Testis (tissue), 2 donors: ENCODE measurements around the gene EFCAB9.

Experiments used
- CTCF ChIP-seq, 3 experiments: fragments of 450-650 bp in 2 of 3; fragments of 200-600 bp in 1 of 3; sonication (generic) in 1 of 3; IDR thresholded peaks; one replicate each; pipeline ENCODE4 v1.5.1; 2016 to 2019; ENCODE audit warnings: antibody characterized with exemption in 3 of 3, mild to moderate bottlenecking in 2 of 3, moderate library complexity in 1 of 3
- POLR2A ChIP-seq: fragments of 450-650 bp; IDR thresholded peaks from one replicate; pipeline ENCODE4 v1.6.1; 2017; ENCODE audit warnings: antibody characterized with exemption, mild to moderate bottlenecking, moderate library complexity

GRCh38 chr5:172149073-172149472, 44.9 kb upstream of the EFCAB9 start:
- TF ChIP-seq CTCF (IDR thresholded peaks at IDR 0.05): no peak
- no peak for TF ChIP-seq POLR2A
